ENCODE measurements around the gene MPDZ. TPM values are rescaled to one million over a fixed set of nuclear protein-coding genes. Genes with fewer than 3 reads are reported as not detected.

Gene MPDZ
- total and polyA plus RNA-seq, 8 donors: 6.4 to 54.3 (median 13.7) TPM

DNA sequence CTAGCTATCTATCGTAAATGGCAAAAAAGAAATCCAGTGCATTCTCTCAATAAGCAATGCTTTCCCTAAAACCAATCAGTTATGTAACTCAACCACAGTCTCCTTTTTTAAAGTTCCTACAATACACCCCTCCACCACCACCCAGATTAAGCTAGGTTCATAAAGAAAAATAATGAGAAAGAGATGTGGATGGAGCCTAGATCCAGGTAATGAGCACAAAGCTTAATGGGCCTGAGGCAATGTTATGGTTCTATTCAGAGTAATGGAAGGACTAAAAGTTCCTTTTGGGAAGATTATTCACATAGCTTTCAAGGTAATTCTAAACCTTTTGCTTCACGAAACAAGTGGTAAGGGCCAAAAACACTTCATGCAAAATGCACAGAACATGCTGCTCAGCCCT lies 113.5 kb downstream of the MPDZ start:
- intact Hi-C loops (cut with DNase I; ENCODE audit: low total_unique reads): no loop called here
- H3K36me3 ChIP-seq: peaks cover 0 to 29% (median 12%) of the 10 kb centered on the region in 4 donors
- TF ChIP-seq, protein P1, sequence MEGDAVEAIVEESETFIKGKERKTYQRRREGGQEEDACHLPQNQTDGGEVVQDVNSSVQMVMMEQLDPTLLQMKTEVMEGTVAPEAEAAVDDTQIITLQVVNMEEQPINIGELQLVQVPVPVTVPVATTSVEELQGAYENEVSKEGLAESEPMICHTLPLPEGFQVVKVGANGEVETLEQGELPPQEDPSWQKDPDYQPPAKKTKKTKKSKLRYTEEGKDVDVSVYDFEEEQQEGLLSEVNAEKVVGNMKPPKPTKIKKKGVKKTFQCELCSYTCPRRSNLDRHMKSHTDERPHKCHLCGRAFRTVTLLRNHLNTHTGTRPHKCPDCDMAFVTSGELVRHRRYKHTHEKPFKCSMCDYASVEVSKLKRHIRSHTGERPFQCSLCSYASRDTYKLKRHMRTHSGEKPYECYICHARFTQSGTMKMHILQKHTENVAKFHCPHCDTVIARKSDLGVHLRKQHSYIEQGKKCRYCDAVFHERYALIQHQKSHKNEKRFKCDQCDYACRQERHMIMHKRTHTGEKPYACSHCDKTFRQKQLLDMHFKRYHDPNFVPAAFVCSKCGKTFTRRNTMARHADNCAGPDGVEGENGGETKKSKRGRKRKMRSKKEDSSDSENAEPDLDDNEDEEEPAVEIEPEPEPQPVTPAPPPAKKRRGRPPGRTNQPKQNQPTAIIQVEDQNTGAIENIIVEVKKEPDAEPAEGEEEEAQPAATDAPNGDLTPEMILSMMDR (IDR thresholded peaks at IDR 0.05): no peak
- TF ChIP-seq POLR2A (IDR thresholded peaks at IDR 0.05): no peak
- TF ChIP-seq EP300 (IDR thresholded peaks at IDR 0.05): no peak
- no peak for TF ChIP-seq POLR2AphosphoS5 (IDR thresholded peaks at IDR 0.05)
- H3K27ac ChIP-seq: no peak overlapping the region
- H3K4me1 ChIP-seq: no peaks in the 10 kb centered on the region
- no peaks in the 10 kb centered on the region for H3K9me3 ChIP-seq
- 94 to 96% (median 95%) methylated on average over 2 of the region's 2 CpGs for WGBS, 5 donors
- H3K27me3 ChIP-seq: no peaks in the 10 kb centered on the region
- H3K4me3 ChIP-seq: no peak overlapping the region
- DNase-seq: no peak

DNA sequence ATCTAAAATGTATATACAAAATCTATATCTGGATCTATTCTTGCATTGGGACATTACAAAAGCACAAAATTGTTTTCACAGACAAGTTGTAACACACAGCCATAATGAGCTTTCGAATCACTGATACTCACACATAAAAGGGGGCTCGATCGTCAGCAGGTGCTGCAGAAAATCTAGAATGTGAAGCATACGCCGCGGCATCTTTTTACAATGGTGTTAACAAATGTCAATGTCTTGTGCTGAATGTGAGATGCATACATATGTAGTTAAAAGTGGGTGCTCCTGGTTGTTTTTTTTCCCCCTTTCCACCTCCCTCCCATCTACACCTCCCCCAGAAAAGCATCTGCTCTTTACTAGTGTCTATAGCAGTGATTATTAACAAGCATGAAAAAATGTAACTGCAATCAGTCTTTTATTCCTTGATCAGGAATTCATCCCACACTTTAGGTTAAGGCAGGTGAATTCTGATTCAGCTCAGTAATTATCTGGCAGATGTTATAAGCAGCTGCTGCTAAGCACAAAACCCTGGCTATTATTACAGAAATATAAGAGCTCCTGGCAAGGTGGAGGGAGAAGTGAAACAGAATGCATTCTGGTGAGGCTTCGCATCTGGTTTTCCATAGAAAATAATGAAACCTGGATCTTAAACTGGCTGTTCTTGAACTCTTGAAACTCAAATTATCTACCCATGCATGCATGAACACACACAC lies 114.1 kb downstream of the MPDZ start:
- WGBS, 5 donors: 92 to 97% (median 94%) methylated on average over 7 of the region's 7 CpGs
- Histone ChIP-seq H3K27me3 (no peaks in the 10 kb centered on the region), H3K9me3 (no peaks in the 10 kb centered on the region), H3K4me1 (no peaks in the 10 kb centered on the region), H3K36me3 (peaks cover 0 to 29% (median 9%) of the 10 kb centered on the region in 4 donors), H3K4me3 (no peak overlapping the region), H3K27ac (no peak overlapping the region)
- TF ChIP-seq EP300 (IDR thresholded peaks at IDR 0.05): no peak
- TF ChIP-seq POLR2A (IDR thresholded peaks at IDR 0.05): no peak
- TF ChIP-seq, protein P1 (IDR thresholded peaks at IDR 0.05): no peak
- no peak for TF ChIP-seq POLR2AphosphoS5 (IDR thresholded peaks at IDR 0.05)
- DNase-seq: no peak
- intact Hi-C loops (cut with DNase I; ENCODE audit: low total_unique reads): no loop called here

DNA sequence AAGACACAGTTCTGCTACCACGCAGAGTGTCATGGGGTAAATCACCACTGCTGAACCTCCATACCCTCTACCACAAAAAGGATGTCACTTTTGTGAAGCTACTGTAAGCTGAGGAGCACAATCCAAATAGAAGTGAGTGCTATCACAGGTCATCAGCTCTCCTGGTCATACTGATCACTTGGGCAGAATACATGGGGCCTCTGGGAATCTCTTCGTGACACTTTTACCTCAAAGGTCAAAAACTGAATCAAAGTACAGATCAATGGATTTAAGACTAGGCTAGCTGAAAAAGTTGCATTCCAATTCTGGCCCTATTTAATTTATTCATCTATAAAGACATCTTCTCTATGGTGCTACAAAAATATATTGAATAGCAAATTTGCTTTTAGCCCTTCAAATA lies 115.5 kb downstream of the MPDZ start:
- intact Hi-C loops (cut with DNase I; ENCODE audit: low total_unique reads): no loop called here
- Histone ChIP-seq H3K27ac (no peak overlapping the region), H3K4me3 (no peak overlapping the region), H3K9me3 (no peaks in the 10 kb centered on the region), H3K4me1 (no peaks in the 10 kb centered on the region), H3K27me3 (no peaks in the 10 kb centered on the region), H3K36me3 (peaks cover 0 to 29% (median 9%) of the 10 kb centered on the region in 4 donors)
- 93 to 97% (median 95%) methylated on average over 2 of the region's 2 CpGs for WGBS, 5 donors
- no peak for TF ChIP-seq POLR2AphosphoS5 (IDR thresholded peaks at IDR 0.05)
- no peak for TF ChIP-seq EP300 (IDR thresholded peaks at IDR 0.05)
- TF ChIP-seq, protein P1 (IDR thresholded peaks at IDR 0.05): no peak
- no peak for TF ChIP-seq POLR2A (IDR thresholded peaks at IDR 0.05)
- DNase-seq: no peak

DNA sequence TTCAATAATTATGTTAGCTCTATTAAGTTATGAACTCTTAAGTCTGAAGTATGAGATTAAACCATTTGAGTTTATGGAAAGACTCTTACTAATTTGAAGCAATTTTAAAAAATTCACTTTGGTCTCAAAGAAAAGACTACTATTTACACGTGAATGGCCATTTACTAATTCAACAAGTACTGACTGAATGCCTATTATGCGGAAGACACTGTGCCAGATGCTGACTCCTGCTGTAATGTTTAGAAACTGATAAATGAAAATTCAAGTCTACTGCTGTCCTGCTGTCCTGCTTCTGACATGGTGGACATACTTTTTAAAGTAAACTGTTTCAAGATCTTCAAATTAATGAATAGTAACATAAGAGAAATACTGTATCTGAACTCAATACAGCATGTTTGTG lies 116.2 kb downstream of the MPDZ start:
- no peak overlapping the region for H3K4me3 ChIP-seq
- intact Hi-C loops (cut with DNase I; ENCODE audit: low total_unique reads): no loop called here
- no peaks in the 10 kb centered on the region for H3K4me1 ChIP-seq
- H3K27me3 ChIP-seq: no peaks in the 10 kb centered on the region
- no peaks in the 10 kb centered on the region for H3K9me3 ChIP-seq
- TF ChIP-seq POLR2AphosphoS5 (IDR thresholded peaks at IDR 0.05) (no peak), POLR2A (IDR thresholded peaks at IDR 0.05) (no peak), EP300 (IDR thresholded peaks at IDR 0.05) (no peak)
- TF ChIP-seq, protein P1 (IDR thresholded peaks at IDR 0.05): no peak
- 72 to 80% (median 78%) methylated on average over 2 of the region's 2 CpGs for WGBS, 5 donors
- H3K36me3 ChIP-seq: peaks cover 0 to 28% (median 8%) of the 10 kb centered on the region in 4 donors
- no peak overlapping the region for H3K27ac ChIP-seq
- DNase-seq: no peak

Data from stomach (tissue), 9 donors.